Upper lobe of left lung (tissue), 4 donors: ENCODE results near the gene CASP8.

Source experiments
- EP300 ChIP-seq, 4 donors: sonication (generic); formaldehyde crosslinking; IDR thresholded peaks; one replicate each; pipeline ENCODE4 v1.5.1; 2017; ENCODE audit warnings: antibody characterized with exemption in 4 of 4, control low read depth in 2 of 4
- TF ChIP-seq, protein P1 (sequence below), 6 experiments: fragments of 450-650 bp in 4 of 6; fragments of 200-600 bp in 2 of 6; sonication (generic) in 2 of 6; IDR thresholded peaks; one replicate each; pipeline ENCODE4 v1.5.1; 2016 to 2019; ENCODE audit warnings: antibody characterized with exemption in 6 of 6

DNA sequence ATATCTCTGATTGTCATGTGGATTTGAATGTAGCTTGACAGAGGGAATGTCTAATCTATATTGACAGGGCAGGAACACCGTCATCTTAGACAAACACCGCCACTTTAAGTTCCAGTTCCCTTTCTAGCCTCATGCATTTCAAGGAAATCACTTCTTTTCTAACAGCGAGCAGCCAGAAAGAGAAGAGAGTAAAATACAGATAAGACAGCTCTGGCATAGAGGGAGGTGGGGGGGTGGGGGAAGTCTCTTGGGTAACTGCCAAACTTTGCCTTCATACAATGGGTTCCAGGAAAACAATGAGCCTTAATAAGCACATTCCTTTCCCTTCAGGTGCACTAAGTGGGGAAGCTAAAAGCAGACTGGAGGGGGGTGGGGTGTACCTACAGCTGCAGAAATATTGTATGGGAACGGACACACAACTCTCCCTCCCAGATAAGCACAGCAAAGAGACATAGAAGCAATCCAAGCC is 40.2 kb upstream of the CASP8 start:
- no peak for TF ChIP-seq EP300 (IDR thresholded peaks at IDR 0.05)
- TF ChIP-seq, protein P1, sequence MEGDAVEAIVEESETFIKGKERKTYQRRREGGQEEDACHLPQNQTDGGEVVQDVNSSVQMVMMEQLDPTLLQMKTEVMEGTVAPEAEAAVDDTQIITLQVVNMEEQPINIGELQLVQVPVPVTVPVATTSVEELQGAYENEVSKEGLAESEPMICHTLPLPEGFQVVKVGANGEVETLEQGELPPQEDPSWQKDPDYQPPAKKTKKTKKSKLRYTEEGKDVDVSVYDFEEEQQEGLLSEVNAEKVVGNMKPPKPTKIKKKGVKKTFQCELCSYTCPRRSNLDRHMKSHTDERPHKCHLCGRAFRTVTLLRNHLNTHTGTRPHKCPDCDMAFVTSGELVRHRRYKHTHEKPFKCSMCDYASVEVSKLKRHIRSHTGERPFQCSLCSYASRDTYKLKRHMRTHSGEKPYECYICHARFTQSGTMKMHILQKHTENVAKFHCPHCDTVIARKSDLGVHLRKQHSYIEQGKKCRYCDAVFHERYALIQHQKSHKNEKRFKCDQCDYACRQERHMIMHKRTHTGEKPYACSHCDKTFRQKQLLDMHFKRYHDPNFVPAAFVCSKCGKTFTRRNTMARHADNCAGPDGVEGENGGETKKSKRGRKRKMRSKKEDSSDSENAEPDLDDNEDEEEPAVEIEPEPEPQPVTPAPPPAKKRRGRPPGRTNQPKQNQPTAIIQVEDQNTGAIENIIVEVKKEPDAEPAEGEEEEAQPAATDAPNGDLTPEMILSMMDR (IDR thresholded peaks at IDR 0.05): no peak
